Measurements from ENCODE around the gene TMC7. TPM values are rescaled to one million over a fixed set of nuclear protein-coding genes. Genes with fewer than 3 reads are reported as not detected.

TMC7 gene
- total and polyA plus RNA-seq, 2 of the 13 experiments (the other 11 are each of a cell fraction or from before 2014, with no cell fraction given), result 1.2 to 5.1 TPM

- no peak; the same call in 1 of the 2 replicates for TF ChIP-seq ZBED4 (CRISPR knock-in tag; IDR thresholded peaks at IDR 0.05; ENCODE audit: borderline replicate concordance)
- peak; percentile 21; the same call in 1 of the 2 replicates for TF ChIP-seq SP5 (CRISPR knock-in tag; IDR thresholded peaks at IDR 0.05; ENCODE audit: borderline replicate concordance, low read depth)
- no peak for TF ChIP-seq DDIT3 (CRISPR knock-in tag; IDR thresholded peaks at IDR 0.05)
- no peak for TF ChIP-seq SMARCC2 (IDR thresholded peaks at IDR 0.05)
- peak; percentile 57; the same call in 1 of the 2 replicates for TF ChIP-seq SAFB2 (CRISPR knock-in tag; IDR thresholded peaks at IDR 0.05; ENCODE audit: borderline replicate concordance, low read depth)
- peak; percentile 93 for TF ChIP-seq ATF3 (CRISPR knock-in tag; IDR thresholded peaks at IDR 0.05)
- TF ChIP-seq ZMYM3 (CRISPR knock-in tag; IDR thresholded peaks at IDR 0.05), result peak; percentile 81
- no peak; the same call in 1 of the 2 replicates for TF ChIP-seq NAIF1 (CRISPR knock-in tag; IDR thresholded peaks at IDR 0.05; ENCODE audit: borderline replicate concordance)
- TF ChIP-seq THYN1 (CRISPR knock-in tag; IDR thresholded peaks at IDR 0.05; ENCODE audit: borderline replicate concordance, low read depth), result 0 out of 2 replicates have a peak, but pooled peaks have one; percentile 21
- peak; percentile 92 for TF ChIP-seq NR2F6 (IDR thresholded peaks at IDR 0.05)
- TF ChIP-seq NR2F6 (CRISPR knock-in tag; IDR thresholded peaks at IDR 0.05), result peak; percentile 94
- TF ChIP-seq TCF12 (IDR thresholded peaks at IDR 0.05), result no peak
- 0 out of 2 replicates have a peak, but pooled peaks have one; percentile 14 for TF ChIP-seq TCF12 (CRISPR knock-in tag; IDR thresholded peaks at IDR 0.05)
- TF ChIP-seq SMAD9 (CRISPR knock-in tag; IDR thresholded peaks at IDR 0.05), result no peak
- TF ChIP-seq ARID4A (CRISPR knock-in tag; IDR thresholded peaks at IDR 0.05; ENCODE audit: borderline replicate concordance), result peak; percentile 98
- no peak for TF ChIP-seq HNRNPUL1 (IDR thresholded peaks at IDR 0.05; ENCODE audit: low read depth, low read length)
- TF ChIP-seq MAZ (IDR thresholded peaks at IDR 0.05; ENCODE audit: borderline replicate concordance, low read depth, low read length), result peak; percentile 79
- peak; percentile 93 for TF ChIP-seq MAZ (CRISPR knock-in tag; IDR thresholded peaks at IDR 0.05; ENCODE audit: low read depth)
- TF ChIP-seq CC2D1A (CRISPR knock-in tag; IDR thresholded peaks at IDR 0.05), result no peak; the same call in 1 of the 2 replicates
- TF ChIP-seq ZSCAN21 (CRISPR knock-in tag; IDR thresholded peaks at IDR 0.05; ENCODE audit: borderline replicate concordance), result peak; percentile 33; the same call in 1 of the 2 replicates
These were observed 83.9 kb downstream of the TMC7 start, which contains the start of gene COQ7 (continued) for GRCh38 chr16:19067349-19068236.
